Measurements from ENCODE around the gene SNRNP70.

SNRNP70 gene

GRCh38 chr19:49111218-49111998, 26.2 kb downstream of the SNRNP70 start:
- TF ChIP-seq CTCF (IDR thresholded peaks at IDR 0.05) = no peak
- Mint-ChIP-seq H3K36me3 (ENCODE audit: low read depth) (peaks cover 26% of the 10 kb centered on the region), H3K4me3 (no peak overlapping the region), H3K27ac (no peak overlapping the region), H3K9me3 (no peaks in the 10 kb centered on the region), H3K27me3 (ENCODE audit: low read depth, poor library complexity) (peaks cover 11% of the 10 kb centered on the region), H3K4me1 (peaks cover 35% of the 10 kb centered on the region)
- DNase-seq = no peak

- peak within 1 kb of the TSS; percentile 21 for H3K27ac Mint-ChIP-seq
- DNase-seq = peak; percentile 81
- peaks cover 47% of the 10 kb centered on the region for H3K4me1 Mint-ChIP-seq
- no peaks in the 10 kb centered on the region for H3K9me3 Mint-ChIP-seq
- TF ChIP-seq CTCF (IDR thresholded peaks at IDR 0.05) = no peak
- peaks cover 15% of the 10 kb centered on the region for H3K27me3 Mint-ChIP-seq (ENCODE audit: low read depth, poor library complexity)
- peak within 1 kb of the TSS; percentile 85 for H3K4me3 Mint-ChIP-seq
- H3K36me3 Mint-ChIP-seq (ENCODE audit: low read depth) = peaks cover 7% of the 10 kb centered on the region
Observed at GRCh38 chr19:49113762-49114629, 28.7 kb downstream of the SNRNP70 start, which contains the start of gene LIN7B. TSS of gene LIN7B (plus strand) at chr19:49114370. CDS start at chr19:49114405, 35 bp downstream.

GRCh38 chr19:49114630-49115363, 29.5 kb downstream of the SNRNP70 start:
- Mint-ChIP-seq H3K9me3 (no peaks in the 10 kb centered on the region), H3K4me3 (peak overlapping the region; percentile 85), H3K36me3 (ENCODE audit: low read depth) (no peaks in the 10 kb centered on the region), H3K4me1 (peaks cover 47% of the 10 kb centered on the region), H3K27me3 (ENCODE audit: low read depth, poor library complexity) (peaks cover 18% of the 10 kb centered on the region), H3K27ac (no peak overlapping the region)
- DNase-seq = peak; percentile 77
- TF ChIP-seq CTCF (IDR thresholded peaks at IDR 0.05) = no peak

GRCh38 chr19:49116544-49116943, 31.3 kb downstream of the SNRNP70 start:
- Mint-ChIP-seq H3K36me3 (ENCODE audit: low read depth) (no peaks in the 10 kb centered on the region), H3K4me1 (peaks cover 47% of the 10 kb centered on the region), H3K27ac (no peak overlapping the region), H3K27me3 (ENCODE audit: low read depth, poor library complexity) (peaks cover 36% of the 10 kb centered on the region), H3K9me3 (no peaks in the 10 kb centered on the region), H3K4me3 (peak overlapping the region; percentile 58)
- no peak for DNase-seq
- no peak for TF ChIP-seq CTCF (IDR thresholded peaks at IDR 0.05)

GRCh38 chr19:49117677-49118564, 32.7 kb downstream of the SNRNP70 start:
- no peak for TF ChIP-seq CTCF (IDR thresholded peaks at IDR 0.05)

More at GRCh38 chr19:49117677-49118564, 32.7 kb downstream of the SNRNP70 start:
- no peaks in the 10 kb centered on the region for H3K9me3 Mint-ChIP-seq
- H3K27ac Mint-ChIP-seq = peak overlapping the region; percentile 77
- peaks cover 49% of the 10 kb centered on the region for H3K27me3 Mint-ChIP-seq (ENCODE audit: low read depth, poor library complexity)
- peaks cover 42% of the 10 kb centered on the region for H3K4me1 Mint-ChIP-seq
- no peaks in the 10 kb centered on the region for H3K36me3 Mint-ChIP-seq (ENCODE audit: low read depth)
- H3K4me3 Mint-ChIP-seq = peak overlapping the region; percentile 77
- DNase-seq = no peak
